Neural crest cell (in vitro differentiated cells): Measurements from ENCODE around the gene RNF130. TPM values are rescaled to one million over a fixed set of nuclear protein-coding genes. Genes with fewer than 3 reads are reported as not detected.
A peak's percentile ranks its signal among the peaks of the same experiment; 100 is the strongest.
"Not testable (repeated sequence)": the region's sequence is repeated elsewhere in the genome, so short reads cannot be mapped to it uniquely, and the experiment has no call there.

ENCODE experiments used
- DNase-seq: peaks from one replicate; pipeline ENCODE4 v3.0.0; 2021; ENCODE audit warnings: low read depth, mixed read lengths, low spot score
- H3K27ac Mint-ChIP-seq: one replicate; pipeline ENCODE4 v1.8.0; 2021; ENCODE audit warnings: mild to moderate bottlenecking, mixed read lengths; ENCODE audit not compliant: unreplicated experiment
- H3K27me3 Mint-ChIP-seq: 2 replicates; pipeline ENCODE4 v1.8.0; 2021; ENCODE audit warnings: low read depth, mild to moderate bottlenecking, mixed read lengths
- H3K36me3 Mint-ChIP-seq: 2 replicates; pipeline ENCODE4 v1.8.0; 2021; ENCODE audit warnings: low read depth, mild to moderate bottlenecking, mixed read lengths
- H3K4me1 Mint-ChIP-seq: 2 replicates; pipeline ENCODE4 v1.8.0; 2021; ENCODE audit warnings: mixed read lengths
- H3K4me3 Mint-ChIP-seq: one replicate; pipeline ENCODE4 v1.8.0; 2021; ENCODE audit warnings: mild to moderate bottlenecking, mixed read lengths
- H3K9me3 Mint-ChIP-seq: 2 replicates; pipeline ENCODE4 v1.8.0; 2021; ENCODE audit warnings: mixed read lengths
- total RNA-seq: library from RNA; stranded (reverse); gene quantifications from 2 replicates; pipeline ENCODE4 v1.2.1, GENCODE V29; 2021
- TF ChIP-seq, protein P1 (sequence below): fragments of 200-600 bp; sonication (generic); conservative IDR thresholded peaks from 2 replicates; pipeline ENCODE4 v1.5.0; 2021; ENCODE audit warnings: antibody characterized with exemption, mild to moderate bottlenecking

The RNF130 gene
- total RNA-seq, 1 donor from 2014 or later, result 113 TPM

GRCh38 chr5:179967489-179967888 is 104.1 kb downstream of the RNF130 start:
- TF ChIP-seq, protein P1, sequence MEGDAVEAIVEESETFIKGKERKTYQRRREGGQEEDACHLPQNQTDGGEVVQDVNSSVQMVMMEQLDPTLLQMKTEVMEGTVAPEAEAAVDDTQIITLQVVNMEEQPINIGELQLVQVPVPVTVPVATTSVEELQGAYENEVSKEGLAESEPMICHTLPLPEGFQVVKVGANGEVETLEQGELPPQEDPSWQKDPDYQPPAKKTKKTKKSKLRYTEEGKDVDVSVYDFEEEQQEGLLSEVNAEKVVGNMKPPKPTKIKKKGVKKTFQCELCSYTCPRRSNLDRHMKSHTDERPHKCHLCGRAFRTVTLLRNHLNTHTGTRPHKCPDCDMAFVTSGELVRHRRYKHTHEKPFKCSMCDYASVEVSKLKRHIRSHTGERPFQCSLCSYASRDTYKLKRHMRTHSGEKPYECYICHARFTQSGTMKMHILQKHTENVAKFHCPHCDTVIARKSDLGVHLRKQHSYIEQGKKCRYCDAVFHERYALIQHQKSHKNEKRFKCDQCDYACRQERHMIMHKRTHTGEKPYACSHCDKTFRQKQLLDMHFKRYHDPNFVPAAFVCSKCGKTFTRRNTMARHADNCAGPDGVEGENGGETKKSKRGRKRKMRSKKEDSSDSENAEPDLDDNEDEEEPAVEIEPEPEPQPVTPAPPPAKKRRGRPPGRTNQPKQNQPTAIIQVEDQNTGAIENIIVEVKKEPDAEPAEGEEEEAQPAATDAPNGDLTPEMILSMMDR, result no peak
- no peak overlapping the region for H3K27ac Mint-ChIP-seq
- DNase-seq, result no peak
- peaks cover 39% of the 10 kb centered on the region for H3K36me3 Mint-ChIP-seq
- no peaks in the 10 kb centered on the region for H3K4me1 Mint-ChIP-seq
- no peaks in the 10 kb centered on the region for H3K27me3 Mint-ChIP-seq
- no peak overlapping the region for H3K4me3 Mint-ChIP-seq
- no peaks in the 10 kb centered on the region for H3K9me3 Mint-ChIP-seq

DNA sequence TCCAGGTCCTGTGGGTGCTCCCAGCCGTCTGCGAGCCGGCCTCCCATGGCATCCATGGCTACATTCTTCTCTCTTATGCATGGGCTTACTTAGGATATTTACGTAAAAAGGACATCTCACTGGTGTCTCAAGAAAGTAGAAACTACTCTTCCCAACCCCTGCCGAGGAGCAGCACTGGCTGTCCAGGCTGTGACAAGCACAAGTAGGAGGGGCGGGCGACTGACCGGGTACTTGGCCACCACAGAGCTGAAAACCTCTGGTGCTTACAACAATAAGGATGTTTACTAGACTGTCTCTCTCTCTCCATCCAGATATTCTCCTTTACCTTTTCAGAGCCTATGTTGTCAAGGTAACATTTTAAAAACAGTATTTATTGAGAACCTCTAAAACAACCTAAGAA is 107.5 kb downstream of the RNF130 start:
- Mint-ChIP-seq H3K27me3 (no peaks in the 10 kb centered on the region), H3K4me3 (no peak overlapping the region), H3K27ac (no peak overlapping the region), H3K9me3 (no peaks in the 10 kb centered on the region), H3K36me3 (peaks cover 45% of the 10 kb centered on the region), H3K4me1 (no peaks in the 10 kb centered on the region)
- TF ChIP-seq, protein P1, result no peak
- DNase-seq, result no peak

- no peaks in the 10 kb centered on the region for H3K9me3 Mint-ChIP-seq
- TF ChIP-seq, protein P1, result no peak
- no peak overlapping the region for H3K4me3 Mint-ChIP-seq
- H3K4me1 Mint-ChIP-seq, result no peaks in the 10 kb centered on the region
- H3K27me3 Mint-ChIP-seq, result no peaks in the 10 kb centered on the region
- H3K27ac Mint-ChIP-seq, result peak overlapping the region; percentile 63
- H3K36me3 Mint-ChIP-seq, result peaks cover 44% of the 10 kb centered on the region
- DNase-seq, result no peak
These were observed 108.2 kb downstream of the RNF130 start for GRCh38 chr5:179963375-179963774.

DNA sequence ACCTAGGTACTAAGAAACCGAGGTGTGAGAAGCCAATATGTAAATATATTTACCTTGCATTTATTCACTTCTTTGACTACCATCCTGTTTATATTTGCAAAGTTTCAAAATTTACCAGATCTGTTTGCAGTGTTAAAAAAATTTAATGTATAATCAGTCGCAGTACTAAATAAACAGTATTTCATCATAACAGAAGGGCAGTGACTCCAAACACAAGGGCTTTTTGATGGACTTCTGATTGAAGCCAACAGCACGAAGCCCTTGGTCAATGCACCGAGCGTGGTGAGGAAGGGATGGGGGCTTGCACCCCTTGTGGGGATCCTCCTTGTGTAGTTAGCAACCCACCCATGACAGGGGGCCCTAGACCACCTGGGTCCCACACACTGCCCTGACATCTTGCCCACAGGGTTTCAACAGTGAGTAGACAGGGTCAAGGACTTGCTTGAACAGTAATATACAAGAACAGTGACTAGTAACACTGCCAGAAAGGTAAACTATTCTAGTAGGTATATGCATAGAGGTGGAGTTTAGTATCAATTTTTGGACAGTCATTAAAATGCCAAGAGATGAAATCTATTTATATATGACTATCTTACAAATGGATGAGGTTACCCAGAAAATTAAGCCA is 111.2 kb downstream of the RNF130 start:
- DNase-seq, result no peak
- Mint-ChIP-seq H3K9me3 (no peaks in the 10 kb centered on the region), H3K4me1 (no peaks in the 10 kb centered on the region), H3K36me3 (peaks cover 37% of the 10 kb centered on the region), H3K27ac (no peak overlapping the region), H3K4me3 (no peak overlapping the region), H3K27me3 (no peaks in the 10 kb centered on the region)
- TF ChIP-seq, protein P1, result no peak

DNA sequence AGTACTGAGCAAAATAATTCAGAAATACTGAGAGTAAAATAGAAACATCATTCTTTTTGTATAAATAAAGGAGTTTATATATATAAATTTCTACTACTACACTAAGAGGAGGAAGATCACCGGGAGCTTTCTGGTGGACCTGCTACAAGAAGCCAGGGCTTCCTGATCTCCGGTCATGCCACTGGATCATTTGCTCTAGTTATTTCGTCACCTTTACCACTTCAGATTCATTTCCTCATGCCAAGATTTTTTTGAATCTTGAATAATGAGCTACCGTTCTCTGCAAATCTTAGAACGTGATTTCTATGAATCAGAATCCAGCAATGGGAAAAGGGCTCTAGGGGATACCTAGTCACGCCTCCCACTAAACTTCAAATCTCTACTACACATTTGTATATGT is 111.9 kb downstream of the RNF130 start:
- Mint-ChIP-seq H3K9me3 (no peaks in the 10 kb centered on the region), H3K27me3 (no peaks in the 10 kb centered on the region), H3K4me3 (no peak overlapping the region), H3K4me1 (no peaks in the 10 kb centered on the region), H3K27ac (no peak overlapping the region), H3K36me3 (peaks cover 38% of the 10 kb centered on the region)
- DNase-seq, result no peak
- TF ChIP-seq, protein P1, result no peak

- H3K4me1 Mint-ChIP-seq, H3K9me3 Mint-ChIP-seq, H3K4me3 Mint-ChIP-seq, DNase-seq, H3K27ac Mint-ChIP-seq, H3K27me3 Mint-ChIP-seq: not testable (repeated sequence)
- H3K36me3 Mint-ChIP-seq, result peaks cover 41% of the 10 kb centered on the region
These were observed 112.4 kb downstream of the RNF130 start for GRCh38 chr5:179959118-179959517.
